GM12878 (cell line): ENCODE results near the gene ME1. TPM values are rescaled to one million over a fixed set of nuclear protein-coding genes. Genes with fewer than 3 reads are reported as not detected.

ENCODE experiments used
- ATAC-seq: fragments of 200-7000 bp; cut with Tn5 transposase; 3 replicates; pipeline ENCODE4 v1.9.1; 2020; ENCODE audit warnings: mild to moderate bottlenecking, moderate library complexity
- BruUV-seq: library from RNA; stranded (reverse); fragments of 400-500 nt; replicated peaks from 2 replicates; lab custom pipeline; 2021; lab: Mats Ljungman, UMichigan
- CTCF ChIA-PET: fragments of 300-600 bp; sonication (Branson Sonifier 250); formaldehyde crosslinking; extraction: SDS; loops from one replicate; lab custom pipeline; 2021; ENCODE audit warnings: inconsistent platforms; lab: Yijun Ruan, JAX
- POLR2A ChIA-PET: fragments of 350-600 bp; formaldehyde crosslinking; extraction: SDS; loops from one replicate; lab custom pipeline; 2021; ENCODE audit warnings: inconsistent platforms; lab: Charles Lee
- RAD21 ChIA-PET: fragments of 300-600 bp; sonication (Branson Sonifier 250); formaldehyde crosslinking; loops from one replicate; lab custom pipeline; 2023; ENCODE audit warnings: antibody characterized with exemption; ENCODE audit not compliant: unreplicated experiment; lab: Charles Lee
- SMC1A ChIA-PET: fragments of 300-600 bp; sonication (Branson Sonifier 250); formaldehyde crosslinking; loops from one replicate; lab custom pipeline; 2023; ENCODE audit not compliant: unreplicated experiment, uncharacterized antibody; lab: Charles Lee
- DNase-seq: peaks from one replicate; pipeline ENCODE4 v3.0.0-alpha.2; 2011; ENCODE audit warnings: low read depth, low spot score
- FAIRE-seq: peaks from 3 replicates; lab custom pipeline; 2011; peaks lifted over from hg19 to GRCh38; lab: Jason Lieb, UNC
- H2AFZ ChIP-seq: 2 replicates; pipeline ENCODE4 v1.6.0; 2011; ENCODE audit warnings: low read depth, low read length, control low read depth; ENCODE audit not compliant: control insufficient read depth
- H3K27ac ChIP-seq: 2 replicates; pipeline ENCODE4 v1.5.1; 2011; ENCODE audit warnings: control low read depth; ENCODE audit not compliant: control insufficient read depth, insufficient read depth
- H3K27me3 ChIP-seq, 2 experiments: replicated peaks in 1 of 2; 2 replicates each; pipeline versions ENCODE4 v1.6.0 to v1.6.1; 2011; ENCODE audit warnings: low read length in 1 of 2; ENCODE audit not compliant: control insufficient read depth in 2 of 2, insufficient read depth in 2 of 2
- H3K36me3 ChIP-seq, 2 experiments: 2 replicates each; pipeline ENCODE4 v1.5.1; 2011; ENCODE audit warnings: low read length in 1 of 2; ENCODE audit not compliant: control insufficient read depth in 2 of 2, insufficient read depth in 2 of 2
- H3K4me1 ChIP-seq: 2 replicates; pipeline ENCODE4 v1.6.1; 2011; ENCODE audit warnings: mild to moderate bottlenecking, low read length, moderate library complexity, mixed read lengths; ENCODE audit not compliant: control insufficient read depth, insufficient read depth
- H3K4me2 ChIP-seq: 2 replicates; pipeline ENCODE4 v1.6.0; 2011; ENCODE audit warnings: control low read depth; ENCODE audit not compliant: control insufficient read depth, insufficient read depth
- H3K4me3 ChIP-seq: fragments of 200-600 bp; sonication (generic); 2 replicates; pipeline ENCODE4 v1.5.1; 2016
- H3K79me2 ChIP-seq: 2 replicates; pipeline ENCODE4 v1.6.0; 2011; ENCODE audit warnings: low read length; ENCODE audit not compliant: control insufficient read depth, insufficient read depth
- H3K9ac ChIP-seq: 2 replicates; pipeline ENCODE4 v1.8.0; 2011; ENCODE audit warnings: low read length, control low read depth, mixed read lengths; ENCODE audit not compliant: control insufficient read depth, insufficient read depth
- H3K9me3 ChIP-seq: replicated peaks from 3 replicates; pipeline ENCODE4 v1.5.1; 2011; ENCODE audit warnings: mild to moderate bottlenecking, low read length; ENCODE audit not compliant: control insufficient read depth, insufficient read depth
- H4K20me1 ChIP-seq: 2 replicates; pipeline ENCODE4 v1.6.0; 2011; ENCODE audit not compliant: control insufficient read depth, insufficient read depth
- E2F8 ChIP-seq: fragments of 450-650 bp; IDR thresholded peaks from 2 replicates; pipeline ENCODE4 v1.6.1; 2018; ENCODE audit warnings: mild to moderate bottlenecking, low read depth, moderate library complexity; ENCODE audit not compliant: partially characterized antibody
- ETV6 ChIP-seq, 2 experiments: fragments of 450-650 bp in 1 of 2; IDR thresholded peaks in 1 of 2; conservative IDR thresholded peaks in 1 of 2; 2 replicates each; pipeline ENCODE4 v1.6.1; 2014; ENCODE audit warnings: antibody characterized with exemption in 1 of 2, borderline replicate concordance in 1 of 2, low read depth in 1 of 2, mild to moderate bottlenecking in 1 of 2, moderate library complexity in 1 of 2
- USF2 ChIP-seq: IDR thresholded peaks from 2 replicates; pipeline ENCODE4 v1.6.1; 2011; ENCODE audit warnings: low read depth, low read length, improper control_type of control experiment, borderline replicate concordance
- WGBS: methylation state at CpG from one replicate; pipeline ENCODE4 v1.1.6; 2016; ENCODE audit warnings: low lambda C conversion rate; ENCODE audit not compliant: insufficient replicate concordance, insufficient coverage; ENCODE audit errors: missing lambda C conversion rate; 5-methylcytosine and 5-hydroxymethylcytosine counted together
- in situ Hi-C: fragments of 300-500 bp; cut with MboI; formaldehyde crosslinking; loops from 9 replicates; pipeline ENCODE4 v1.14.3; 2018; ENCODE audit warnings: mixed read lengths
- intact Hi-C: fragments of 100-400 bp; cut with micrococcal nuclease; formaldehyde crosslinking; loops from one replicate; pipeline ENCODE4 v1.14.2; 2022; ENCODE audit not compliant: unreplicated experiment
- polyA plus RNA-seq, 11 experiments: library from polyadenylated mRNA; depleted of rRNA in 4 of 11; unstranded in 6 of 11; stranded (reverse) in 5 of 11; fragments of >200 nt; fragmentation: Nextera tagmentation in 4 of 11; fragmentation: Illumina TruSeq in 1 of 11; extraction: Ambion mirVana in 4 of 11; extraction: Trizol in 1 of 11; gene quantifications; 1 replicate in 1 of 11; 2 replicates in 10 of 11; pipeline versions ENCODE4 v1.2.1 to v1.2.3, GENCODE V29; 2011 to 2016; ENCODE audit warnings: inconsistent platforms in 2 of 11, missing spikeins in 2 of 11, low read depth in 1 of 11
- total RNA-seq, 4 experiments: library from RNA; depleted of rRNA in 3 of 4; stranded (reverse); fragments of >200 nt in 3 of 4; fragmentation: Illumina TruSeq in 1 of 4; extraction: Trizol in 1 of 4; gene quantifications; 2 replicates each; pipeline versions ENCODE4 v1.2.1 to v1.2.3, GENCODE V29; 2013 to 2021

Gene ME1
- total and polyA plus RNA-seq, 10 of the 15 experiments (the other 5 are each of a cell fraction or from before 2014, with no cell fraction given) = 3.6 to 11.8 (median 8.4) TPM

GRCh38 chr6:83285917-83286316 is 144.9 kb downstream of the ME1 start:
- 39% methylated on average over 4 of the region's 4 CpGs for WGBS

More at GRCh38 chr6:83285917-83286316, 144.9 kb downstream of the ME1 start:
- Histone ChIP-seq H3K4me1 (no peaks in the 10 kb centered on the region), H3K9ac (no peak overlapping the region), H4K20me1 (no peaks in the 10 kb centered on the region), H3K27ac (no peak overlapping the region), H3K27me3 (no peaks in the 10 kb centered on the region), H3K9me3 (no peaks in the 10 kb centered on the region; the same call in 2 of the 3 replicates), H3K36me3 (no peaks in the 10 kb centered on the region), H3K4me3 (no peak overlapping the region), H3K79me2 (no peaks in the 10 kb centered on the region), H3K4me2 (no peak overlapping the region), H2AFZ (no peak overlapping the region)
- ATAC-seq (no peak), DNase-seq (no peak), FAIRE-seq (no peak)
- ChIA-PET POLR2A (no interaction called here), SMC1A (no interaction called here), RAD21 (no interaction called here), CTCF (no interaction called here)
- no TSS peak for BruUV-seq
- in situ Hi-C loops (no loop called here), intact Hi-C loops (no loop called here)
- TF ChIP-seq ETV6 (conservative IDR thresholded peaks at IDR 0.05 in 1 of 2, IDR thresholded peaks at IDR 0.05 in 1 of 2; ENCODE audit: borderline replicate concordance in 1 of 2, low read depth in 1 of 2) = no peak
- no peak for TF ChIP-seq USF2
- TF ChIP-seq E2F8 = no peak
